Hepatocyte (in vitro differentiated cells): ENCODE measurements around the gene FAM111A.

Source experiments
- EZH2phosphoT487 ChIP-seq: fragments of 200-600 bp; sonication (generic); IDR thresholded peaks from one replicate; pipeline ENCODE4 v1.6.1; 2018; ENCODE audit warnings: antibody characterized with exemption, mild to moderate bottlenecking, low read depth, moderate library complexity; ENCODE audit not compliant: unreplicated experiment, severe bottlenecking
- TF ChIP-seq, protein P1 (sequence below): fragments of 200-600 bp; sonication (generic); IDR thresholded peaks from 2 replicates; pipeline ENCODE4 v1.5.1; 2016; ENCODE audit warnings: antibody characterized with exemption, mild to moderate bottlenecking; ENCODE audit not compliant: poor library complexity

DNA sequence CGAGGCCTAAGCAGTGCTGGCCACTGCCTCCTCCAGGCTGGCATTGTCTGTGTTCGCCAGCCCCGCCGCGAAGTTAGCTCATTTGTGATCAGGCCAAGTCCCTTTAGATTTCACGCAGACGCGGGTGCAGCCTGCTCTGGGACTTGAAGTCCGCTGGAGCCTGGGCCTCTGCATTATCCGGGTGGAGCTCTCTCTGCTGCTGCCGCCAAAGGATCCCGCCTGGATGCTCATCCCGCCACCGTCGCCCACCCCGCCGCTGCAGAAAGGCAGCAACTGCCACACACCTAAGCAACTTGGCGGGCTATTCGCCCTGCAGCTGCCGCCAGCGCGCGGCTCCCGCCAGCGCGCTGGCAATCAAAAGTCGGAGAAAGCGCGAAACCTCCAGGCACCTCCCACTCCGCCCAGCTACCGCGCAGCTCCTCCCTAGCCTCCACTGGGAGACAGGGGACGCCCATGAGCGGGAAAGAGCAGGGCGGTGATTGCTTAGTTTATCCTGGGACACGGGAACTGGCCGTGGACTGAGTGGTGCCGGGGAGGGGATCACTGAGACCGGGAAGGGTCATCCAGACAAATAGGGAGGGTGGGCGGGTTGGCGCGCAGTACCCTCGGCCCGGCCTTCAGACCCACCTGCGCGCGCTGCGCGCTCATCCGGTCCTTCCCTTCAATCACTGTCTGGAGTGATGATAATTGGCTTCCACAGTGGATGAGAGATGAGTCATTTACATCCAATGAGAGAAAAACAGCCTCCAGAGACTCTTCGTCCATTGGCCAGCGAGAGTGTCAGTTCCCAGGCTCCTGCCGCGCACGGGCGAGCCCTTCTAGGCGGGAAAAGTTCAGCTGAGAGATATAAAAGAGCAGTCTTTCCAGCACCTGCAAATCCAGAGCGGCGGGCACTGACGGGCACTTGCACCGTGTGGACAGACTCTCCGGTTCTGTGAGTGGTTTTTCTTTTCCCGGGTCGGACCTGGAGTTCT lies 36.0 kb upstream of the FAM111A start, which contains the start of gene FAM111B:
- TF ChIP-seq, protein P1, sequence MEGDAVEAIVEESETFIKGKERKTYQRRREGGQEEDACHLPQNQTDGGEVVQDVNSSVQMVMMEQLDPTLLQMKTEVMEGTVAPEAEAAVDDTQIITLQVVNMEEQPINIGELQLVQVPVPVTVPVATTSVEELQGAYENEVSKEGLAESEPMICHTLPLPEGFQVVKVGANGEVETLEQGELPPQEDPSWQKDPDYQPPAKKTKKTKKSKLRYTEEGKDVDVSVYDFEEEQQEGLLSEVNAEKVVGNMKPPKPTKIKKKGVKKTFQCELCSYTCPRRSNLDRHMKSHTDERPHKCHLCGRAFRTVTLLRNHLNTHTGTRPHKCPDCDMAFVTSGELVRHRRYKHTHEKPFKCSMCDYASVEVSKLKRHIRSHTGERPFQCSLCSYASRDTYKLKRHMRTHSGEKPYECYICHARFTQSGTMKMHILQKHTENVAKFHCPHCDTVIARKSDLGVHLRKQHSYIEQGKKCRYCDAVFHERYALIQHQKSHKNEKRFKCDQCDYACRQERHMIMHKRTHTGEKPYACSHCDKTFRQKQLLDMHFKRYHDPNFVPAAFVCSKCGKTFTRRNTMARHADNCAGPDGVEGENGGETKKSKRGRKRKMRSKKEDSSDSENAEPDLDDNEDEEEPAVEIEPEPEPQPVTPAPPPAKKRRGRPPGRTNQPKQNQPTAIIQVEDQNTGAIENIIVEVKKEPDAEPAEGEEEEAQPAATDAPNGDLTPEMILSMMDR, result peak; percentile 20
- no peak for TF ChIP-seq EZH2phosphoT487
